T-helper 2 cell treated with Interferon-gamma antibody and Interleukin-4, amounts not matched to agents 100 ng/mL and 5 ng/mL, for 36 hours (primary cell): ENCODE results near the gene EXPH5. TPM values are rescaled to one million over a fixed set of nuclear protein-coding genes. Genes with fewer than 3 reads are reported as not detected.

Source experiments
- intact Hi-C: fragments of 100-400 bp; cut with micrococcal nuclease; formaldehyde crosslinking; loops from one replicate; pipeline ENCODE4 v1.15.1; 2023
- total RNA-seq: library from RNA; stranded (reverse); gene quantifications from 2 replicates; pipeline ENCODE4 v1.2.3, GENCODE V29; 2022

Gene EXPH5, protein sequence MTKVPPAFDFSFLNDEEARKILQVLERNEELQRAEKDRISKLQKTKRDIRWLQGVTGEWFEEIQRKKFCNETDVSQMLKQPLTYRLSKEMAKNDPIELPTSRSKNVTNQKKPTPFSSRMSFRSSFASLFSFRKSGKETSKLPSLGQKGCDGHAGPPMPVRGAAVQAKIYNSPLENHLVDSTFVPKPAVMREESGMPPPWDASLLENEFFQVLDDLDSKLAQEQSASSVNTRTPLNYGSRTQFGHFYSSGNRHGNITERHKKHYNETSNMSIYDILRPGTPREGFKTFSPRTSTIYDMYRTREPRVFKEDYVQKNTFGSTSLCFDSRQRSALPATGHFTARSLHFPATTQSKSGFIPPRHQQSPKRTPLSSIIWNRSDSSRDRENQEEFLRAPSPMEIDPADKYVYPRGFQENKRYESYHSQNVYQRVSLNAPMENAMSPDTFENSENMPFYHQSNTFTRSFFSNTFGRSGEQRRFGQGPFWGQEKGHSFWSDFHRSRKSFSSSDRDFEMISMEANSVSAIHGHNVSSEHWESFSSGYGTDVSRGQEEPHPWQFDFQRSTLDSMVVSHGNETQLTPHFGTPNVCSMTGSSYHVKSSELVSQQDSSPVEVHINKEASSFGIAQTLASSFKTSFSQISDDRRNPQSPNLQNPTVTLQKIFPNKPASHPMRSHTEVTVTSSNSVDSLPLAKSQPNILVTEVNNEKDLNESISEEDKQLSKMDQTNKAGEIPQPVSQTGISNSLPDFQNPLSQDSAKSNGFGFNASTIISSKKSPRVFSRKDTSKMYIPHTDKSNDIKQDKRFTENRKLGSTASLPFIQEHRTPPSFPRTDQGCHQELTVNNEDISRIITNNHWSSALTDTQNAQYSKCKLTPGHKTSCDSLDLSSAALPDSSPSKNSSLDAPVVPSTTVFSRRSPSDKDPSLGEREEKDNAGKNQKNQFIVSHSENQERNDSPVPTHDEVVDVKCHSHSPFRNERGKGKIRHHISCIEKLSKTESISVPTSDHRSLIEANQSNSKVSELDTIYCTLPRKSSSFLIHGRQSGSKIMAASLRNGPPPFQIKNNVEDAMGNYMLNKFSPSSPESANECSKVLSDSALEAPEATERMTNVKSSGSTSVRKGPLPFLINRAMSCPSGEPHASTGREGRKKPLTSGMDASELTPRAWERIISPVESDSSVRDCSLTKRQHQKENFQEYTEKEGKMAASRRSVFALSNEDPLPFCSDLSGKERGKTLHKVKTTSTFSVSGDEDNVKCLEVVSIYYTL (N-terminal part only)
- total RNA-seq: 0.84 and 0.89 TPM in 2 replicates

DNA sequence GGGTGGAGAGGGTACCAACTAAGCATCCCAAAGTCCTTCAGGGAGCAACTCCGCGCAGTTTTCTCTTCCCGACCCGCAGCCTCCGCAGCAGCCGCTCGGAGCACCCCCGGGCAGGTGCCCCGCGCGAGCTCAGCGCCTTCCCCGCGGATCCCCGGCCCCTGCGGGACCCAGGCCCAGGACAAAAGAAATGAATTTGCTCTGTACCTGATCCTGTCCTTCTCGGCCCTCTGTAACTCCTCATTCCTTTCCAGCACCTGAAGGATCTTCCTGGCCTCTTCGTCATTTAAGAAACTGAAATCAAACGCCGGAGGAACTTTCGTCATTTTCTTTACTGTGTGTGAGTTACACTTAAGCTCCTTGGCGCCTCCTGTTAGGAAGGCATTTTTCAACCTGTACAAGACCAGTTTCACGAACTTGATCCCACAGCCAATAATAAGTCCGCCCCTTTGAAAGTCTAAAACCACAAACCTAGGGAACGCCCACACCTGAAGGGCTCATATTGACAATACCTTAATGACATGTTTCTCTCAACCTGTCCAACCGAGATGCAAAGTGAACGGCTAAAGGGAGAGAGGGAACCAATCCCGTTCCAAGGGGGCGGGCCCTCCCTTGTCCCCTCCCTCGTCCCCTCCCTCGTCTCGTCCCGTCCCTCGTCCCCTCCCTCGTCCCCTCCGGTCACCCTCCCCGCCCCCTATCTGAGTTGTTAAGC lies at the start of gene EXPH5:
EXPH5 (minus strand) TSS at position 555 of the 709 bp plus-strand sequence; CDS start at position 323, 232 bp downstream.
- intact Hi-C loops: loop anchor here (1.0 to 5.0 kb wide), 5 partner anchors 71 to 585 kb away; partner anchors contain the start of genes ATM, C11orf65, CUL5 and NPAT

DNA sequence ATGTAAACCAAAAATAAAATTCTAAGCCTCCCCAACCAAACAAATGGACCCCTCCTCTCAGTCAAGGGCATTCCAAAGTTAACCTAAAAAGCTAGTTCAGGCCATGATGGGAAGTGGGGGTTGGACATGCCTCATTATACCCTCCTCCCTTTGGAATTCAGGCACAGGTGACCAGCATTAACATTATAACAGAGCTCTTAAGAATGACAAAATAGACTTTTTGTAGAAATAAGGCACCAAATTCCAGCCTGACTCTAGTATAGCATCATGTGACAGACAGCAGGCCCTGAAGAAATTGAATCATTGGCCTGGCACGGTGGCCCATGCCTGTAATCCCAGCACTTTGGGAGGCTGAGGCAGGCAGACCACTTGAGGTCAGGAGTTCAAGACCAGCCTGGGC lies 48.2 kb upstream of the EXPH5 start:
- intact Hi-C loops: loop anchor here (10.0 kb wide), 2 partner anchors 307 to 337 kb away; no protein-coding TSS in a partner anchor

DNA sequence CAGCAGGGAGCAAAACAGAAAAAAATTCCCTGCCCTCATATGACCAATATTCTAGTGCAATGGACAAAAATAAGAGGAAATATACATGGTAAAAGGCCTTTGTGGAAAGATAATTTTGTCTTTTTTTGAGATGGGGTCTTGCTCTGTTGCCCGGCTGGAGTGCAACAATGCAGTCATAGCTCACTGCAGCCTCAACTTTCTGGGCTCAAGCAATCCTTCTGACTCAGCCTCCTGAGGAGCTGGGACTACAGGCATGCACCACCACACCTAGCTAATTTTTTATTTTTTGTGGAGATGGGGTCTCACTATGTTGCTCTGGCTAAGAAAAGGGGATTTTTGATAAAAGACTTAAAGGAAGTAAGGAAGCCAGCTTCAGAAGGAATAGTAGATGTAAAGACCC lies 45.6 kb upstream of the EXPH5 start:
- intact Hi-C loops: no loop called here

DNA sequence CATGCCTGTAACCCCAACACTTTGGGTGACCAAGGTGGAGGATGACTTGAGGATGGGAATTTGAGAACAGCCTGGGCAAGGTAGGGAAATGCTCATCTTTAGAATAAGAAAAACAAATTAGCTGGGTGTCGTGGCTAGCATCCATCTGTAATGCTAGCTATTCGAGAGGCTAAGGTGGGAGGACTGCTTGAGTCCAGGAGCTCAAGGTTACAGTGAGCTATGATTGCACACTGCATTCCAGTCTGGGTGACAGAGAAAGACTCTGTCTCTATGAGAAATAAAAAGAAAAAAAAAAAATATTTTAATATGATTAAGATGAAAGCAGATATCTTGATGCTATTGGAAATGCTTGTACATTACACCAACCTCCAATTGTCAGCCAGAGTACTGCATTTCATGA lies 42.7 kb upstream of the EXPH5 start:
- intact Hi-C loops: no loop called here

DNA sequence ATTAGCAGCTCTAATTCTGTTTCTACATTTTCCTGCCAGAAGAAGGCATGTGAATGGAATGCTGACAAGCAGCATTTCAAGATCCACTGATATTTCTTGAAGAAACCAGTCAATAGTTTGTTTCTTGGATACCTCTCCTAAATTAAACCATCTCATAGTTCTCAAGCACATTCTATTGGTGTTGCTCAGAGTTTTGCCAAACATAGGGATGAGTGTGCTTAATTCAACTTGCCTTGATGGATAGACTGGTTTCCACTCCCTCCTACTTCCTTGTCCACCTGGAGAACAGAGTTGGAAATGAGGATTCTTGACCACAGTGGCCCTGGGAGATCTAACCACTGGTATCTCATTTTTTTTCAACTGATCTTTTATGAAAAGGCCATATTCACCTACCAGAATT lies 41.5 kb upstream of the EXPH5 start:
- intact Hi-C loops: no loop called here

DNA sequence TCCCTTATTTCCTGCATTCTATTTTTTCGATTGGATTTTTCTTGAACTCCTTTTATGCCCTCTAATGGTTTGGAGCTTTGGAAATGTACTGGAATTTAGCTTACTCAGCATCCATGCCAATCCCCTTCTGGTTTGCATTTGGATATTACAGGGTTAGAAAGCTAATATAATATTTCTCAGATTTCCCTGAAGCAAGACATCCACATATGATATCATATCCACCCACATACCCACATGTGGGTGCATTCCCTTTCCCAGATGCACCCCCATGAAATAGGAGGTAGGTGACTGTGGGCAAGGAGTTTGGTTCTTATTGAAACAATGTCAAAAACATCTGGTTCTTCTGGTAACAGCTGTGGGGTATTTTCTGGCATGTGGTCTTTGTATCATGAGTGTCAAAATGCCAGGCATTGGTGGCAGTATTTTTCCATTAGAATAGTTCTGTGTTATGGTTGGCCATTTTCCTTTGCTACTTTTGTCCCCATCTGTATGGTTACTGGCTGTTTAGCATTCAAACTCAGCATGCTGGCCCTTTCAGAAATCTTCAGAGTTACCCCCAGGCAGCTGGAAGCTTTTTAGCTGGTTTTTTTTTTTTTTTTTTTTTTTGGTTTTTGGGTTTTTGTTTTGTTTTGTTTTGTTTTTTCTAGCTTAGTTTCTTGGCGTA lies 38.6 kb upstream of the EXPH5 start:
- intact Hi-C loops: no loop called here

DNA sequence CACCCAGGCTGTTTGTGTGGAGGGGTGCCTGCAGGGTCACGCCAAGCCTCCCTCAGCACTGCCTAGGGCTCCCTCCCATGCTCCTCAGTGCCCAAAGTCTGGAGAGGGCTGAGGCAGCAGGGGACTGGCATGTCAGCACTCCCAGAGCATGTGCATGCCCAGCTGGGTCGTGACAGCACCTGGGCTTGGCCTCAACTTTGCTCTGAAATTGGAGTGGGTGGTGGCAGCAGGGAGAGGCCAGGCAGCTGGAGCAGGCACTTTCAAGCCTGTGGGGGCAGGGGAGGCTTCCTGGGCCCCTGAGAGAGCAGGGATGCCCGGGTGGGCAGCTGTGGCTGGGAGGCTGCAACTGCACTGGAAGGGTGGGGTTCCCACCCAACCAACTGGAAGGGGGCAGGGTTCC lies 35.7 kb upstream of the EXPH5 start:
- intact Hi-C loops: no loop called here

DNA sequence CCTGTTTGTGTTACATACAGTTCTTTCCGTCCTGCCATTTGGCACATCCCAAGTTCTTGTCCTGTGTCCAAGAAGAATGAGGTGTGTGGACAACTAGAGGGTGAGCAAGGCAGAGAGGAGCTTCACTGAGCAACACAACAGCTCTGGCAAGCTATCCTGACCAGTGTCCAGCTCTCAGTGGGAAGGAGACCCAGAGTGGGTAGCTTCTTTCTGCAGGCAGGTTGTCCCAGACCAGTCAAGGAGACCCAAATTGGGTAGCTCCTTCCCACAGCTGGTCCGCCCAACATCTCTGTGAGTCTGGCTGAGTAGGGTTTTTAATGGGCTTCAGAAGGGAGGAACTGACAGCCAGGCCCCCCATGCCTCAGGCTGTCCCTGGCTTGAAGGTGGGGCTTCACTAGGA lies 35.2 kb upstream of the EXPH5 start:
- intact Hi-C loops: no loop called here

DNA sequence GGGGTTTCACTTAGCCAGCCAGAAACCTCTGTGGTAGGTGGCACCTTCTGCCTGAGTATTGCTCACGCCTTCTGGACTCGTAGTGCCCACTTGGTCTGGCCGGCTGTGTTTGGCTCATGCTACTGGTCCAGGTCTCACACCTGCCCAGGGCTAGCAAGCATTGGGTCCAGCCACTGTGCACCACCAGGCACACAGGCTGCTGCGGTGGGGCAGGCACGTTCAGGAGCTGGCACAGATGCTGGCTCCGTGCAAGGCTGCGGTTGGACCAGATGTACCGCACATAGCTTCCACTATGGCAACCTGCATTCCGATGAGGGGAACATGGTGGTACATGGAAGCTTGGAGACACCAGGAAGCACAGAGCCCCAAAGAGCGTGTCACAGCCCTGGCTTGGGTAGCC lies 34.8 kb upstream of the EXPH5 start:
- intact Hi-C loops: no loop called here

DNA sequence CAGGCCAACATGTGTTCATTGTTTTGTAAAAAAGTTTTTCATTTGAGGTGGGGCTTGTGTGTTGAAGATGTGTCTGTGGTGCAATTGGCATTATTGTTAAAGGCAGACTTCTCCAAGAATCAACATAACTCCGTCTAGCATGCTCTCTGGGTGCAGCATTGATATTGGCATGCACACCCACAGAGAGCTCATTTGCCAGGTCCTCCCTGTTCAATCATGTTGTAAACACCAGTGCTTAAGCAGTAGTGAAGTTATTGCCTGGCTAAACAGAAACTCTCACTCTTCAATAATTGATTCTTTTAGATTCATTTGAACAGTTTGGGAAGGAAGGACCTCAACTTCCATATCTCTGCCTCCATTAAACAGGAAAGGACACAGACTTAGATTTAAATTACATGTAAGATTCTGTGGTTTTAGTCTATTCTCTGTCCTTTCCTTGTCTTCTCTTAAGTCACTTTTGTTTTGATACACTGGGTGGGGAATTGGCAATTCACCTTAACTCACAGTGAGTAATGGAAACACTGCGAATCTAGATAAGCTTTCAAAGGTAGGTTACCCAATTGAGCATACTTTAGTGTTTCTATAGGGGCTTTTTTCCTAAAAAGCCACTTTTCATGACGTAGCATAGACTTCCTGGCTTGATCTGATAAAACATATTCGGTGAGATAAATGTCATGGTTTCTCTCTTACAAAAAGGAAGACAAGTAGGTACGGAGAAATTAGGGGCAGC lies 30.8 kb upstream of the EXPH5 start:
- intact Hi-C loops: no loop called here

DNA sequence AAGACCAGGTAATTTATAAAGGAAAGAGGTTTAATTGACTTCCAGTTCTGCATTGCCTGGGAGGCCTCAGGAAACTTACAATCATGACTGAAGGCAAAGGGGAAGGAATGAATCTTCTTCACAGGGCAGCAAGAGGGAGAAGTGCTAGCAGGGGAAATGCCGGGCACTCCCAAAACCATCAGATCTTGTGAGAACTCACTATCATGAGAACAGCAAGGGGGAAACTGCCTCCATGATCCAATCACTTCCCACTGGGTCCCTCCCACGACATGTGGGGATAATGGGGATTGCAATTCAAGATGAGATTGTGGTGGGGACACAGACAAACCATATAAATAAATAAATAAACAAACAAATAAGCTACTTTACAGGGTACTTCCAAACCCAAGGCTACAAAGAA lies 28.8 kb upstream of the EXPH5 start:
- intact Hi-C loops: no loop called here

DNA sequence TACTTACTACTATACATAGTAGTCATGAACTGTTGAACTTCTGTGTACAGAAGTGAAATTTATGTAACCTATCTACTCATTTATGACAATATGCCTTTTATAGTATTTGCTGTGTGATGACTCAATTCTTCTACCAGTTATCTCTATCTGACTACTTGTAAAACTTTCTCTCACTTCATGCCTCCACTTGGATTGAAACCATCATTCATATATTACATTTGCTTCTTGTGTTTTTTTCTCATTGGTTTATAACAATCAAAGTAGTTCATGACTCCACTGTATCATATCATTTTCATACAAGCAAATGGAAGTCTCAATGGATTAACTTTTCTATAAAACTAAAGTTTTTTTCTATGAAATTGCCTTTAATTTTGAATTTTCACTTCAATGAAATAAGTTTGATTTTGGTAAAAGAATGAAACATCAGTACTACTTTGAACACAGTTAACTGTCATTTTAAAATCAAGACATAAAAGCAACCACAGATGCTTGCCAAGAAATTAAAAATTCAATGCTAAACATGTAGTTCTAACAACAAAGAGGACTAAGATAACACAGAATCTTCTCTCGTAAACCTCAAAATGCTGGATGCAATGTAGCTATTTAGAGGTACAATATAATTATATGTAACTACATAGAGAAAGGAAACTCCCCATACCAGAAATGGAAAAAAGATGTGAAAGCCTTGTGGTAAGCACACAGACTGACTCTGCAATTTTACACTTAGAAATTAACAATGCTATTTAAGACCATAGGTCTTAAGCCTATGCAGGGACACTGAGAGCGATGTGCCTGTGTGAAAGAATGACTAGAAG lies 27.6 kb upstream of the EXPH5 start:
- intact Hi-C loops: no loop called here

DNA sequence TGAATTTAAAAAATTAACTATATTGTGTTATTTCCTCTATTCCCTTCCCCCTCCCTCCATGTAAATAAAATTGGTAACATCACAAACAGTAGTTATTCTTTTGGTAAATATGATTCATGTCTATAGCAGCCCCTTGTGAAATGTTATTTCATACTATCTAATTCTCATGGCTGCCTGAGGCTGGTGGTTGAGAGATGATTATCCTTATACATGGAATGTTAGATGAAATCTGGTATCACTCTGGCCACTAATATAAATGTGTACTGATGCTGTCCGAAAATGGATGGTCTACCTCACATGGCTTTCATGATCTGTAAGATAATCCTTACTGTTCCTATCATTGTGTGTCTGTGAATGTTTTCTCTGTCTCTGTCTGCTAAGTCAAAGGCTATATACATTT lies 25.0 kb upstream of the EXPH5 start:
- intact Hi-C loops: no loop called here

DNA sequence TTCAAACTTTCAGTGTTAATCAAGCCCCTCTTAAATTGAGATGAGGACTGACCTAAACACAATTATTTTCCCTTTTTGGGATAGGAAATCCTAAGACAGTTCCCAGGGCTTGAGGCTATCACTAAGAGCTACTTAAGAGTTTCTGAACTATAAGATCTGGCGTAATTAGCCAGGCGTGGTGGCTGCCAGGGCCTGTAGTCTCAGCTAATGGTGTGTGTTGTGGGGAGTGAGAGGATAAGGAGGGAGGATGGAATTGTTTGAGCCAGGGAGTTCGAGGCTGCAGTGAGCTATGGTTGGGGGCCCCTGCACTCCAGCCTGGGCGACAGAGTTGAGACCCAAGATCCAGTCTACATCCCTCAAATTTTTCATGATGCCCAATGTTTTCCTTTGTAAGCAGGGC lies 23.5 kb upstream of the EXPH5 start:
- intact Hi-C loops: no loop called here

DNA sequence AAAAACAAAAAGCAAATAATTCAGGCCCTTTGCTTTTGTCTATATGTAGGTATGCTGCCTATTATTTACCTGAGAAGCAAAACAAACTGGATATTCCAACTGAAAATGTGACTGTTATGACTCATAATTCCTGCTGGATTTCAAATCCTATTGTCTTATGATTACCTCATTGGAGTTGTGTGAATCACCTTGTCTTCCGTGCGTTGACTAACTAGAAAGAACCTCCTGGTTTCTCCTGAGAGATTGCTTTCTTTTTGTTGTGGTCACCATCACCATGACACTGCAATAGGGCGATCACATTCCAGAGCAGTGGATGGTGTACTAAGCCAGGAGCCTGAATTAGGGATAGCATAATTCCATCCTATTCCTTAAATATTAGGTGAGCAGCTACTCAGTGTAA lies 23.0 kb upstream of the EXPH5 start:
- intact Hi-C loops: no loop called here

DNA sequence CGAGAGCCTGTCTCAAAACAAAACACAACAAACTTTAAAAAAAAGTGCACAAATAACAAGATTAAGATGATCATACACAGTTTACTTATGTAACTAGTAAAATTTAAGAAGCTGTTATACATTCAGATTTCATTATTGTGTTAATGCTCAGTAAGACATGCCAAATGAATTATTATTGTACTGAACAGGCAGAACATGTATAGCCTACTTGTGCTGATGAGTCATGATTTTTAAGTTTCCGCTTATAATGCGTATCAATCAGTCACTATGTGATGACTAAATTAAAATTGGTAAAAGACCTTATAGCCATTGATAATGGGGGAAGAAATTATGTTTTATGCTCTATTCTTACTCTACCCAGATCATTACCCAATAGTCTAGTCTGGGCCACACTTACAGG lies 20.5 kb upstream of the EXPH5 start:
- intact Hi-C loops: no loop called here

DNA sequence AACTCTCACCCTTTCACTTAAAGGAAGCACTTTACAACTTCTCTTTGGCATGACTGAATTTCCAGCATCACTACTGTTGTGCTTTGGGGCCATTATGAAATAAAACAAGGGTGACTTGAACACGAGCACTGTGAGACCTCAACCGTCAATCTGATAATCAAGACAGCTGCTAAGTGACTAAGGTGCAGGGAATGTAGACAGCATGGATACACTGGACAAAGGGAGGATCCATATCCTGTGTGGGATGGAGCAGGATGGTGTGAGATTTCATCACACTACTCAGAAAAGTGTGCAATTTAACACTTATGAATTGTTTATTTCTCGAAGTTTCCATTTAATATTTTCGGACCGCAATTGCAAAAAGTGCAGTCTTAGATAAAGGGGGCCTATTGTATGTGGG lies 16.1 kb upstream of the EXPH5 start:
- intact Hi-C loops: no loop called here

DNA sequence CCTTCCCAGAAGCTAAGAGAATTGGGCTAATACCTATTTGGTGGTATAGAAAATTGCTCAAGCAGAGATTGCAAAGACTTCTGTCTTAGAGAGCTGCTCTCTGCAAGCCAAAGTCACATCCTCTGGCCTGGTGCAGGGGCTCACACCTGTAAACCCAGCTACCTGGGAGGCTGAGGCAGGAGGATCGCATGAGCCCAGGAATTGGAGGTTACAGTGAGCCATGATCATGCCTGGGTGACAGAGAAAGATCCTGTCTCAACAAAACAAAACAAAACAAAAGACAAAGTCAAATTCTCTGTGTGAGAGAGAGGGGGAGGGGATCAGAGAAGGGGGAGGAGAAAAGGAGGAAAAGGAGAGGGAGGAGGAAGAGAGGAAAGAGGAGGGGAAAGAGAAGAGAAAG lies 15.0 kb upstream of the EXPH5 start:
- intact Hi-C loops: no loop called here
